HG03095 (cell line): Measurements from ENCODE around the gene MARCHF6.
"Not testable (repeated sequence)": the region's sequence is repeated elsewhere in the genome, so short reads cannot be mapped to it uniquely, and the experiment has no call there.

ENCODE experiments used
- ATAC-seq: cut with Tn5 transposase; IDR thresholded peaks from one replicate; pipeline ENCODE4 v1.9.1; 2021; ENCODE audit warnings: moderate library complexity; ENCODE audit not compliant: unreplicated experiment

MARCHF6 gene

GRCh38 chr5:10348258-10348657 is 5.2 kb upstream of the MARCHF6 start:
- no peak for ATAC-seq

- ATAC-seq: no peak
Measured at GRCh38 chr5:10351199-10351905, 2.1 kb upstream of the MARCHF6 start.

- ATAC-seq: no peak
Measured at GRCh38 chr5:10351919-10352318, 1.6 kb upstream of the MARCHF6 start.

- no peak for ATAC-seq
Measured at GRCh38 chr5:10352430-10353240, 860 bp upstream of the MARCHF6 start.

GRCh38 chr5:10354048-10354872 is 765 bp downstream of the MARCHF6 start:
- peak; percentile 6 for ATAC-seq

GRCh38 chr5:10355071-10355889 is 1.8 kb downstream of the MARCHF6 start:
- peak; percentile 18 for ATAC-seq

GRCh38 chr5:10358999-10359398 is 5.5 kb downstream of the MARCHF6 start:
- no peak for ATAC-seq

GRCh38 chr5:10360686-10361085 is 7.2 kb downstream of the MARCHF6 start:
- ATAC-seq: no peak

GRCh38 chr5:10363519-10364185 is 10.2 kb downstream of the MARCHF6 start:
- no peak for ATAC-seq

- ATAC-seq: no peak
Measured at GRCh38 chr5:10364186-10364689, 10.7 kb downstream of the MARCHF6 start.

- no peak for ATAC-seq
Measured at GRCh38 chr5:10365782-10366181, 12.3 kb downstream of the MARCHF6 start.

GRCh38 chr5:10366310-10367272 is 13.1 kb downstream of the MARCHF6 start:
- ATAC-seq: no peak

GRCh38 chr5:10367579-10367978 is 14.1 kb downstream of the MARCHF6 start:
- ATAC-seq: no peak

- no peak for ATAC-seq
Measured at GRCh38 chr5:10370931-10371330, 17.4 kb downstream of the MARCHF6 start.

GRCh38 chr5:10371369-10371768 is 17.9 kb downstream of the MARCHF6 start:
- not testable (repeated sequence) for ATAC-seq

GRCh38 chr5:10372726-10373709 is 19.5 kb downstream of the MARCHF6 start:
- ATAC-seq: no peak
